H1 (cell line): ENCODE results near the gene CFAP221. TPM values are rescaled to one million over a fixed set of nuclear protein-coding genes. Genes with fewer than 3 reads are reported as not detected.

Source experiments
- ATF2 ChIP-seq: IDR thresholded peaks from 2 replicates; pipeline ENCODE4 v1.6.1; 2012; ENCODE audit warnings: low read length, inconsistent platforms
- ATF3 ChIP-seq: IDR thresholded peaks from 2 replicates; pipeline ENCODE4 v1.6.1; 2011; ENCODE audit warnings: low read depth, mild to moderate bottlenecking, low read length; ENCODE audit not compliant: insufficient read depth
- RNF2 ChIP-seq: fragments of 200-900, 300-1000 bp; sonication (generic); IDR thresholded peaks from 2 replicates; pipeline ENCODE4 v1.7.1; 2016; ENCODE audit warnings: borderline replicate concordance, low read depth, mild to moderate bottlenecking, antibody characterized with exemption, low read length; ENCODE audit not compliant: poor library complexity, severe bottlenecking; ENCODE audit errors: missing control alignments
- USF2 ChIP-seq: IDR thresholded peaks from 2 replicates; pipeline ENCODE4 v1.6.1; 2011; ENCODE audit warnings: low read length, improper control_type of control experiment
- ZNF274 ChIP-seq: IDR thresholded peaks from 2 replicates; pipeline ENCODE4 v1.7.0; 2012; ENCODE audit warnings: low read length, borderline replicate concordance; ENCODE audit errors: extremely low read depth
- polyA plus RNA-seq, 7 experiments: library from polyadenylated mRNA; depleted of rRNA in 3 of 7; stranded (reverse) in 5 of 7; unstranded in 2 of 7; fragments of >200 nt in 5 of 7; fragments of 200-250 nt in 2 of 7; gene quantifications; 1 replicate in 5 of 7; 2 replicates in 1 of 7; 4 replicates in 1 of 7; pipeline versions ENCODE4 v1.2.1 to v1.2.3, GENCODE V29; 2011 to 2013; ENCODE audit warnings: missing spikeins in 2 of 7, mixed read lengths in 2 of 7
- total RNA-seq: library from RNA; stranded (reverse); fragmentation: NEBNext Ultra II Directional; extraction: Animal tissue kit (Norgen Biotek cat#: 25700); gene quantifications from 2 replicates; pipeline ENCODE4 v1.2.1, GENCODE V29; 2021

Gene CFAP221
- total and polyA plus RNA-seq, 2 of the 8 experiments (the other 6 are each of a cell fraction or from before 2014, with no cell fraction given): 0.14 to 0.71 TPM

- TF ChIP-seq ATF3 (no peak), USF2 (no peak), RNF2 (no peak), ZNF274 (no peak), ATF2 (no peak)
- TF ChIP-seq, all 59 proteins: peak for 0
Measured at GRCh38 chr2:119671752-119672151, 127.5 kb downstream of the CFAP221 start (continued).
